Raji (cell line): ENCODE data around the gene TRIM33.

Experiments used
- POLR2A ChIP-seq: IDR thresholded peaks from 2 replicates; pipeline ENCODE4 v1.6.1; 2011; ENCODE audit warnings: low read depth, low read length, control low read depth; ENCODE audit not compliant: insufficient read depth

The TRIM33 gene

GRCh38 chr1:114521396-114522263 is 10.6 kb upstream of the TRIM33 start:
- TF ChIP-seq POLR2A, result no peak

GRCh38 chr1:114517348-114517747 is 6.3 kb upstream of the TRIM33 start:
- TF ChIP-seq POLR2A, result no peak

GRCh38 chr1:114512595-114513280 is 1.7 kb upstream of the TRIM33 start:
- TF ChIP-seq POLR2A, result no peak

- TF ChIP-seq POLR2A, result no peak
These were observed 550 bp downstream of the TRIM33 start for GRCh38 chr1:114510274-114511031.

GRCh38 chr1:114509596-114510273 is 1.3 kb downstream of the TRIM33 start:
- no peak for TF ChIP-seq POLR2A

- TF ChIP-seq POLR2A, result no peak
These were observed 2.6 kb downstream of the TRIM33 start for GRCh38 chr1:114508386-114508898.

- TF ChIP-seq POLR2A, result no peak
These were observed 3.5 kb downstream of the TRIM33 start for GRCh38 chr1:114507513-114507912.

GRCh38 chr1:114505148-114505561 is 5.8 kb downstream of the TRIM33 start:
- TF ChIP-seq POLR2A, result no peak

- no peak for TF ChIP-seq POLR2A
These were observed 7.0 kb downstream of the TRIM33 start for GRCh38 chr1:114503916-114504422.

GRCh38 chr1:114502080-114502479 is 8.9 kb downstream of the TRIM33 start:
- no peak for TF ChIP-seq POLR2A

- no peak for TF ChIP-seq POLR2A
These were observed 11.5 kb downstream of the TRIM33 start for GRCh38 chr1:114499478-114499877.

GRCh38 chr1:114496089-114496488 is 14.9 kb downstream of the TRIM33 start:
- TF ChIP-seq POLR2A, result no peak

GRCh38 chr1:114495486-114495885 is 15.5 kb downstream of the TRIM33 start:
- no peak for TF ChIP-seq POLR2A

- TF ChIP-seq POLR2A, result no peak
These were observed 18.0 kb downstream of the TRIM33 start for GRCh38 chr1:114492978-114493377.
